ENCODE measurements around the gene POLD4. TPM values are rescaled to one million over a fixed set of nuclear protein-coding genes. Genes with fewer than 3 reads are reported as not detected.

POLD4 gene
- total and polyA plus RNA-seq, 2 of the 13 experiments (the other 11 are each of a cell fraction or from before 2014, with no cell fraction given), result 10.5 to 27.4 TPM

DNA sequence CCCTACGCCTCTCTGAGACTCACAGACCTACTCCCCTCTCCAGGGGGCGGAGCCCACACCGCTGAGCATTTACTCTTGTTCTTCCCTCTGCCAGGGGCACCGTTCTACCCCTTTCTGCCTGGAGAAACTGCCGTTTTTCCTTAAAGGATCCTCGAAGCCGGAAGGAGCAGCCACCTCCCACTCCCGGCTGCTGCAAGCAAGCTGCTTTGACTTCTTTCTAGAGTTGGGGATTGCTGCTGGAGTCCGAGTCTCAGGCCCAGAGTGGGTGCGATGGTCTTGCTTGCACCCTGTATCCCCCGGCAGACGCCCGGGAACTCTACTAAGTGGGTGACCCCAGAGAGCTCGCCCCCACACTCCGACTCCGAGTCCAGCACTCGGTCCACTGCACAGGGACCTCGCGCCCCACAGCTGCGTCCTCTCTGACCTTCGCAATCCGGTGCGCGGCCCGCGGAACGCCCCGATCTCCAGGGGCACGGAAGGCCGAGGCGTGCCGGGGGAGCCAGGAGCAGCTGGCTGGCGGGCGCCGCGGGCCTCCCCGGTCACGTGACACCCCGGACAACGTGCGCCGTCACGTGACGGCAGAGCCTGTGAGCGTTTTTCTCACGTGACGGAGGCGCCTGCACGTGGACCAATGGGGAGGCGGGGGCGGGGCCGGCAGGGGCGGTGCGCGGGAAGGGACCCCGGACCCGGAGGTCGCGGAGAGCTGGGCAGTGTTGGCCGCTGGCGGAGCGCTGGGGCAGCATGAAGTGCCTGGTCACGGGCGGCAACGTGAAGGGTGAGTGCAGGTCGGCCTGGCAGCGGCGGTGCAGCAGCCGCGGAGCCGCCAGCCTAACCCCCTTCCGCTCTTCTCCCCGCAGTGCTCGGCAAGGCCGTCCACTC is 38.2 kb upstream of the POLD4 start, which contains the start of gene RAD9A (continued):
- TF ChIP-seq, protein P1, sequence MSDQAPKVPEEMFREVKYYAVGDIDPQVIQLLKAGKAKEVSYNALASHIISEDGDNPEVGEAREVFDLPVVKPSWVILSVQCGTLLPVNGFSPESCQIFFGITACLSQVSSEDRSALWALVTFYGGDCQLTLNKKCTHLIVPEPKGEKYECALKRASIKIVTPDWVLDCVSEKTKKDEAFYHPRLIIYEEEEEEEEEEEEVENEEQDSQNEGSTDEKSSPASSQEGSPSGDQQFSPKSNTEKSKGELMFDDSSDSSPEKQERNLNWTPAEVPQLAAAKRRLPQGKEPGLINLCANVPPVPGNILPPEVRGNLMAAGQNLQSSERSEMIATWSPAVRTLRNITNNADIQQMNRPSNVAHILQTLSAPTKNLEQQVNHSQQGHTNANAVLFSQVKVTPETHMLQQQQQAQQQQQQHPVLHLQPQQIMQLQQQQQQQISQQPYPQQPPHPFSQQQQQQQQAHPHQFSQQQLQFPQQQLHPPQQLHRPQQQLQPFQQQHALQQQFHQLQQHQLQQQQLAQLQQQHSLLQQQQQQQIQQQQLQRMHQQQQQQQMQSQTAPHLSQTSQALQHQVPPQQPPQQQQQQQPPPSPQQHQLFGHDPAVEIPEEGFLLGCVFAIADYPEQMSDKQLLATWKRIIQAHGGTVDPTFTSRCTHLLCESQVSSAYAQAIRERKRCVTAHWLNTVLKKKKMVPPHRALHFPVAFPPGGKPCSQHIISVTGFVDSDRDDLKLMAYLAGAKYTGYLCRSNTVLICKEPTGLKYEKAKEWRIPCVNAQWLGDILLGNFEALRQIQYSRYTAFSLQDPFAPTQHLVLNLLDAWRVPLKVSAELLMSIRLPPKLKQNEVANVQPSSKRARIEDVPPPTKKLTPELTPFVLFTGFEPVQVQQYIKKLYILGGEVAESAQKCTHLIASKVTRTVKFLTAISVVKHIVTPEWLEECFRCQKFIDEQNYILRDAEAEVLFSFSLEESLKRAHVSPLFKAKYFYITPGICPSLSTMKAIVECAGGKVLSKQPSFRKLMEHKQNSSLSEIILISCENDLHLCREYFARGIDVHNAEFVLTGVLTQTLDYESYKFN (CRISPR knock-in tag; conservative IDR thresholded peaks at IDR 0.05), result peak; percentile 59
- TF ChIP-seq ZNF138 (CRISPR knock-in tag; IDR thresholded peaks at IDR 0.05; ENCODE audit: low read depth), result 0 out of 2 replicates have a peak, but pooled peaks have one; percentile 53
- TF ChIP-seq, protein P2, sequence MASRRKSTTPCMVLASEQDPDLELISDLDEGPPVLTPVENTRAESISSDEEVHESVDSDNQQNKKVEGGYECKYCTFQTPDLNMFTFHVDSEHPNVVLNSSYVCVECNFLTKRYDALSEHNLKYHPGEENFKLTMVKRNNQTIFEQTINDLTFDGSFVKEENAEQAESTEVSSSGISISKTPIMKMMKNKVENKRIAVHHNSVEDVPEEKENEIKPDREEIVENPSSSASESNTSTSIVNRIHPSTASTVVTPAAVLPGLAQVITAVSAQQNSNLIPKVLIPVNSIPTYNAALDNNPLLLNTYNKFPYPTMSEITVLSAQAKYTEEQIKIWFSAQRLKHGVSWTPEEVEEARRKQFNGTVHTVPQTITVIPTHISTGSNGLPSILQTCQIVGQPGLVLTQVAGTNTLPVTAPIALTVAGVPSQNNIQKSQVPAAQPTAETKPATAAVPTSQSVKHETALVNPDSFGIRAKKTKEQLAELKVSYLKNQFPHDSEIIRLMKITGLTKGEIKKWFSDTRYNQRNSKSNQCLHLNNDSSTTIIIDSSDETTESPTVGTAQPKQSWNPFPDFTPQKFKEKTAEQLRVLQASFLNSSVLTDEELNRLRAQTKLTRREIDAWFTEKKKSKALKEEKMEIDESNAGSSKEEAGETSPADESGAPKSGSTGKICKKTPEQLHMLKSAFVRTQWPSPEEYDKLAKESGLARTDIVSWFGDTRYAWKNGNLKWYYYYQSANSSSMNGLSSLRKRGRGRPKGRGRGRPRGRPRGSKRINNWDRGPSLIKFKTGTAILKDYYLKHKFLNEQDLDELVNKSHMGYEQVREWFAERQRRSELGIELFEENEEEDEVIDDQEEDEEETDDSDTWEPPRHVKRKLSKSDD (CRISPR knock-in tag; IDR thresholded peaks at IDR 0.05; ENCODE audit: low read depth), result no peak
- TF ChIP-seq, protein P3, sequence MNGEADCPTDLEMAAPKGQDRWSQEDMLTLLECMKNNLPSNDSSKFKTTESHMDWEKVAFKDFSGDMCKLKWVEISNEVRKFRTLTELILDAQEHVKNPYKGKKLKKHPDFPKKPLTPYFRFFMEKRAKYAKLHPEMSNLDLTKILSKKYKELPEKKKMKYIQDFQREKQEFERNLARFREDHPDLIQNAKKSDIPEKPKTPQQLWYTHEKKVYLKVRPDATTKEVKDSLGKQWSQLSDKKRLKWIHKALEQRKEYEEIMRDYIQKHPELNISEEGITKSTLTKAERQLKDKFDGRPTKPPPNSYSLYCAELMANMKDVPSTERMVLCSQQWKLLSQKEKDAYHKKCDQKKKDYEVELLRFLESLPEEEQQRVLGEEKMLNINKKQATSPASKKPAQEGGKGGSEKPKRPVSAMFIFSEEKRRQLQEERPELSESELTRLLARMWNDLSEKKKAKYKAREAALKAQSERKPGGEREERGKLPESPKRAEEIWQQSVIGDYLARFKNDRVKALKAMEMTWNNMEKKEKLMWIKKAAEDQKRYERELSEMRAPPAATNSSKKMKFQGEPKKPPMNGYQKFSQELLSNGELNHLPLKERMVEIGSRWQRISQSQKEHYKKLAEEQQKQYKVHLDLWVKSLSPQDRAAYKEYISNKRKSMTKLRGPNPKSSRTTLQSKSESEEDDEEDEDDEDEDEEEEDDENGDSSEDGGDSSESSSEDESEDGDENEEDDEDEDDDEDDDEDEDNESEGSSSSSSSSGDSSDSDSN (CRISPR knock-in tag; IDR thresholded peaks at IDR 0.05), result peak; percentile 83; the same call in 1 of the 2 replicates
- no peak for TF ChIP-seq ZBTB3 (CRISPR knock-in tag; IDR thresholded peaks at IDR 0.05; ENCODE audit: borderline replicate concordance, low read depth)
- peak; percentile 94 for TF ChIP-seq ZNF564 (CRISPR knock-in tag; IDR thresholded peaks at IDR 0.05)
- 0 out of 2 replicates have a peak, but pooled peaks have one; percentile 83 for TF ChIP-seq PRMT3 (CRISPR knock-in tag; IDR thresholded peaks at IDR 0.05; ENCODE audit: borderline replicate concordance, low read depth)
- peak; percentile 87; the same call in 1 of the 2 replicates for TF ChIP-seq YEATS4 (CRISPR knock-in tag; IDR thresholded peaks at IDR 0.05; ENCODE audit: borderline replicate concordance)
- TF ChIP-seq PLRG1 (conservative IDR thresholded peaks at IDR 0.05), result no peak
- TF ChIP-seq, protein P4, sequence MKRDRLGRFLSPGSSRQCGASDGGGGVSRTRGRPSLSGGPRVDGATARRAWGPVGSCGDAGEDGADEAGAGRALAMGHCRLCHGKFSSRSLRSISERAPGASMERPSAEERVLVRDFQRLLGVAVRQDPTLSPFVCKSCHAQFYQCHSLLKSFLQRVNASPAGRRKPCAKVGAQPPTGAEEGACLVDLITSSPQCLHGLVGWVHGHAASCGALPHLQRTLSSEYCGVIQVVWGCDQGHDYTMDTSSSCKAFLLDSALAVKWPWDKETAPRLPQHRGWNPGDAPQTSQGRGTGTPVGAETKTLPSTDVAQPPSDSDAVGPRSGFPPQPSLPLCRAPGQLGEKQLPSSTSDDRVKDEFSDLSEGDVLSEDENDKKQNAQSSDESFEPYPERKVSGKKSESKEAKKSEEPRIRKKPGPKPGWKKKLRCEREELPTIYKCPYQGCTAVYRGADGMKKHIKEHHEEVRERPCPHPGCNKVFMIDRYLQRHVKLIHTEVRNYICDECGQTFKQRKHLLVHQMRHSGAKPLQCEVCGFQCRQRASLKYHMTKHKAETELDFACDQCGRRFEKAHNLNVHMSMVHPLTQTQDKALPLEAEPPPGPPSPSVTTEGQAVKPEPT (CRISPR knock-in tag; IDR thresholded peaks at IDR 0.05; ENCODE audit: low read depth), result peak; percentile 62
- peak; percentile 74; the same call in 1 of the 2 replicates for TF ChIP-seq HOXA5 (CRISPR knock-in tag; IDR thresholded peaks at IDR 0.05)
- peak; percentile 32; the same call in 1 of the 2 replicates for TF ChIP-seq PITX1 (CRISPR knock-in tag; IDR thresholded peaks at IDR 0.05)
- TF ChIP-seq RARG (CRISPR knock-in tag; IDR thresholded peaks at IDR 0.05; ENCODE audit: low read depth), result no peak
- TF ChIP-seq, protein P5, sequence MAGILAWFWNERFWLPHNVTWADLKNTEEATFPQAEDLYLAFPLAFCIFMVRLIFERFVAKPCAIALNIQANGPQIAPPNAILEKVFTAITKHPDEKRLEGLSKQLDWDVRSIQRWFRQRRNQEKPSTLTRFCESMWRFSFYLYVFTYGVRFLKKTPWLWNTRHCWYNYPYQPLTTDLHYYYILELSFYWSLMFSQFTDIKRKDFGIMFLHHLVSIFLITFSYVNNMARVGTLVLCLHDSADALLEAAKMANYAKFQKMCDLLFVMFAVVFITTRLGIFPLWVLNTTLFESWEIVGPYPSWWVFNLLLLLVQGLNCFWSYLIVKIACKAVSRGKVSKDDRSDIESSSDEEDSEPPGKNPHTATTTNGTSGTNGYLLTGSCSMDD (CRISPR knock-in tag; IDR thresholded peaks at IDR 0.05), result no peak
- no peak for TF ChIP-seq THYN1 (CRISPR knock-in tag; IDR thresholded peaks at IDR 0.05; ENCODE audit: borderline replicate concordance, low read depth)
- TF ChIP-seq TP53 (CRISPR knock-in tag; conservative IDR thresholded peaks at IDR 0.05), result no peak
